ENCODE results near the gene KRTAP12-3.
"Not testable (repeated sequence)": the region's sequence is repeated elsewhere in the genome, so short reads cannot be mapped to it uniquely, and the experiment has no call there.

The KRTAP12-3 gene

GRCh38 chr21:44681861-44682579 is 24.3 kb downstream of the KRTAP12-3 start, which contains the start of gene KRTAP12-1:
KRTAP12-1 (minus strand) TSS chr21:44682163; CDS start chr21:44682123, 40 bp downstream.
- Mint-ChIP-seq H3K4me3 (no peak within 1 kb of the TSS), H3K4me1 (ENCODE audit: low read depth) (peaks cover 7% of the 10 kb centered on the region), H3K36me3 (ENCODE audit: low read depth) (no peaks in the 10 kb centered on the region), H3K27me3 (peaks cover 7% of the 10 kb centered on the region), H3K9me3 (no peaks in the 10 kb centered on the region), H3K27ac (no peak within 1 kb of the TSS)
- no peak for DNase-seq

- no peaks in the 10 kb centered on the region for H3K36me3 Mint-ChIP-seq (ENCODE audit: low read depth)
- peaks cover 7% of the 10 kb centered on the region for H3K27me3 Mint-ChIP-seq
- H3K9me3 Mint-ChIP-seq: no peaks in the 10 kb centered on the region
- no peak overlapping the region for H3K4me3 Mint-ChIP-seq
- peaks cover 7% of the 10 kb centered on the region for H3K4me1 Mint-ChIP-seq (ENCODE audit: low read depth)
- no peak for DNase-seq
- H3K27ac Mint-ChIP-seq: no peak overlapping the region
Measured at GRCh38 chr21:44682580-44683151, 24.9 kb downstream of the KRTAP12-3 start.

- Mint-ChIP-seq H3K36me3 (ENCODE audit: low read depth) (no peaks in the 10 kb centered on the region), H3K27ac (no peak overlapping the region), H3K9me3 (no peaks in the 10 kb centered on the region), H3K4me3 (no peak overlapping the region), H3K27me3 (peaks cover 7% of the 10 kb centered on the region), H3K4me1 (ENCODE audit: low read depth) (peaks cover 7% of the 10 kb centered on the region)
- DNase-seq: no peak
Measured at GRCh38 chr21:44684077-44684476, 26.3 kb downstream of the KRTAP12-3 start.

- Mint-ChIP-seq H3K27me3 (peaks cover 7% of the 10 kb centered on the region), H3K4me1 (ENCODE audit: low read depth) (peaks cover 7% of the 10 kb centered on the region), H3K27ac (no peak overlapping the region), H3K9me3 (no peaks in the 10 kb centered on the region), H3K36me3 (ENCODE audit: low read depth) (no peaks in the 10 kb centered on the region), H3K4me3 (no peak overlapping the region)
- no peak for DNase-seq
Measured at GRCh38 chr21:44684483-44684882, 26.8 kb downstream of the KRTAP12-3 start.

- not testable (repeated sequence) for H3K27ac Mint-ChIP-seq; H3K36me3 Mint-ChIP-seq (ENCODE audit: low read depth); H3K9me3 Mint-ChIP-seq; H3K27me3 Mint-ChIP-seq; DNase-seq; H3K4me3 Mint-ChIP-seq; H3K4me1 Mint-ChIP-seq (ENCODE audit: low read depth)
Measured at GRCh38 chr21:44685050-44685449, 27.3 kb downstream of the KRTAP12-3 start.

GRCh38 chr21:44686000-44686781 is 28.5 kb downstream of the KRTAP12-3 start:
- Mint-ChIP-seq H3K36me3 (ENCODE audit: low read depth) (no peaks in the 10 kb centered on the region), H3K4me3 (no peak overlapping the region), H3K9me3 (no peaks in the 10 kb centered on the region), H3K4me1 (ENCODE audit: low read depth) (peaks cover 8% of the 10 kb centered on the region), H3K27me3 (peaks cover 7% of the 10 kb centered on the region), H3K27ac (no peak overlapping the region)
- no peak for DNase-seq

- H3K4me3 Mint-ChIP-seq: no peak overlapping the region
- H3K27me3 Mint-ChIP-seq: peaks cover 7% of the 10 kb centered on the region
- no peaks in the 10 kb centered on the region for H3K9me3 Mint-ChIP-seq
- H3K36me3 Mint-ChIP-seq (ENCODE audit: low read depth): no peaks in the 10 kb centered on the region
- DNase-seq: no peak
- H3K27ac Mint-ChIP-seq: no peak overlapping the region
- peaks cover 16% of the 10 kb centered on the region for H3K4me1 Mint-ChIP-seq (ENCODE audit: low read depth)
Measured at GRCh38 chr21:44686843-44687561, 29.3 kb downstream of the KRTAP12-3 start.

- Mint-ChIP-seq H3K4me1 (ENCODE audit: low read depth) (peaks cover 16% of the 10 kb centered on the region), H3K9me3 (peaks cover 4% of the 10 kb centered on the region), H3K27ac (no peak overlapping the region), H3K36me3 (ENCODE audit: low read depth) (no peaks in the 10 kb centered on the region), H3K4me3 (no peak overlapping the region), H3K27me3 (peaks cover 7% of the 10 kb centered on the region)
- DNase-seq: no peak
Measured at GRCh38 chr21:44687671-44688070, 29.9 kb downstream of the KRTAP12-3 start.

- H3K27me3 Mint-ChIP-seq, H3K27ac Mint-ChIP-seq, DNase-seq: not testable (repeated sequence)
Measured at GRCh38 chr21:44689740-44690139, 32.0 kb downstream of the KRTAP12-3 start.

GRCh38 chr21:44691686-44692085 is 34.0 kb downstream of the KRTAP12-3 start:
- no peaks in the 10 kb centered on the region for H3K36me3 Mint-ChIP-seq (ENCODE audit: low read depth)
- no peak for DNase-seq
- no peak overlapping the region for H3K27ac Mint-ChIP-seq
- H3K27me3 Mint-ChIP-seq: peaks cover 1% of the 10 kb centered on the region
- H3K4me1 Mint-ChIP-seq (ENCODE audit: low read depth): peaks cover 15% of the 10 kb centered on the region
- H3K4me3 Mint-ChIP-seq: no peak overlapping the region
- H3K9me3 Mint-ChIP-seq: peaks cover 10% of the 10 kb centered on the region

More at GRCh38 chr21:44689740-44690139, 32.0 kb downstream of the KRTAP12-3 start:
- peaks cover 19% of the 10 kb centered on the region for H3K4me1 Mint-ChIP-seq (ENCODE audit: low read depth)
- H3K9me3 Mint-ChIP-seq: peaks cover 10% of the 10 kb centered on the region
- H3K4me3 Mint-ChIP-seq; H3K36me3 Mint-ChIP-seq (ENCODE audit: low read depth): not testable (repeated sequence)

GRCh38 chr21:44692798-44693512 is 35.2 kb downstream of the KRTAP12-3 start:
- no peaks in the 10 kb centered on the region for H3K36me3 Mint-ChIP-seq (ENCODE audit: low read depth)
- peaks cover 10% of the 10 kb centered on the region for H3K9me3 Mint-ChIP-seq
- H3K4me3 Mint-ChIP-seq: no peak overlapping the region
- no peak for DNase-seq
- peaks cover 14% of the 10 kb centered on the region for H3K4me1 Mint-ChIP-seq (ENCODE audit: low read depth)
- no peak overlapping the region for H3K27ac Mint-ChIP-seq
- H3K27me3 Mint-ChIP-seq: peaks cover 12% of the 10 kb centered on the region

- no peak for DNase-seq
- Mint-ChIP-seq H3K4me1 (ENCODE audit: low read depth) (peaks cover 14% of the 10 kb centered on the region), H3K4me3 (no peak overlapping the region), H3K9me3 (peaks cover 10% of the 10 kb centered on the region), H3K36me3 (ENCODE audit: low read depth) (no peaks in the 10 kb centered on the region), H3K27ac (no peak overlapping the region), H3K27me3 (peaks cover 27% of the 10 kb centered on the region)
Measured at GRCh38 chr21:44694776-44695175, 37.0 kb downstream of the KRTAP12-3 start.

- peaks cover 14% of the 10 kb centered on the region for H3K4me1 Mint-ChIP-seq (ENCODE audit: low read depth)
- H3K4me3 Mint-ChIP-seq: no peak overlapping the region
- no peak for DNase-seq
- peaks cover 31% of the 10 kb centered on the region for H3K27me3 Mint-ChIP-seq
- no peaks in the 10 kb centered on the region for H3K36me3 Mint-ChIP-seq (ENCODE audit: low read depth)
- peaks cover 10% of the 10 kb centered on the region for H3K9me3 Mint-ChIP-seq
- no peak overlapping the region for H3K27ac Mint-ChIP-seq
Measured at GRCh38 chr21:44695184-44695583, 37.5 kb downstream of the KRTAP12-3 start.

- Mint-ChIP-seq H3K9me3 (peaks cover 10% of the 10 kb centered on the region), H3K27ac (no peak overlapping the region), H3K27me3 (peaks cover 34% of the 10 kb centered on the region), H3K4me3 (no peak overlapping the region), H3K36me3 (ENCODE audit: low read depth) (no peaks in the 10 kb centered on the region), H3K4me1 (ENCODE audit: low read depth) (peaks cover 14% of the 10 kb centered on the region)
- no peak for DNase-seq
Measured at GRCh38 chr21:44695641-44696040, 37.9 kb downstream of the KRTAP12-3 start.

Measured in activated T-cell treated with anti-CD3 and anti-CD28 coated beads, Interleukin-2, amount 50 U/mL, for 24 hours (primary cell).